Measurements from ENCODE around the gene CELF2.

The CELF2 gene

GRCh38 chr10:11131112-11131639, 113.5 kb downstream of the CELF2 start:
- DNase-seq (ENCODE audit: low read depth in 3 of 3): no peak

DNA sequence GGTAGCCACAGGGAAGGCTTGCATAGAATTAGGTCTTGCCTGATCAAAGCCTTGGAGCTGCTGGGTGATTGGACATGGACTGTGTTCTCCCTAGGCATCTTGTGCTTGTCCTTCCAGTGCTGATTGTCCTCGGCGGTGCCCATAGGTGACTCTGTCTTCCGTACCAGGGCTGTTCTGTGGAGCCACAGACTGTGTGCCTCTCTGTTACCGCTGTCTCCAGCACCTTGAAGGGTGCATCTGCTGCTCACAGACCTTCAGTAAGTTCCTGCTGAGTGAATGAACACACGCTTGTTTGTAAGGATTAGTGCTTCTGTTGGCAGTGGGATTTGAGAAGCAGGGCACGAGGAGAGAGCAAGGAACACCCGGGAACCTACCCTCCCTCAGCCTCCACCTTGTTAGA, 116.7 kb downstream of the CELF2 start:
- no peak for DNase-seq (ENCODE audit: low read depth in 3 of 3)

DNA sequence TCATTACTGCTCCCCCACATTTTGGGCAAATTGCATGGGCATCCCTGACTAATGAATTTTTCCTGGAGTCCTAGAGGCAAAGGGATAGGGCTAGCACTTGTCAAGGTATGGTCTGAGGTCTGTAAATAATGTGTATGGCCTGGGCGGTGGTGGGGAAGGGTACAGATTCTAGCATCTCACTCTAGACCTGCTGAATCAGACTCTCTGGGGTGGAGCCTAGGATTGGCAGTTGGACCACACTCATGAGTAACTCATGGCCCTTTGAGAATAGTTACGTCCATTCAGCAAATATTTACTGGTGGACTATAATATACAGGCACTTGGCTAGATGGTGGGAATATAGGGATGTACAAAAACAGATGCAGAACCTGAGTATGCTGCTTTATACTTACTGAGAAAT, 118.0 kb downstream of the CELF2 start:
- DNase-seq (ENCODE audit: low read depth in 3 of 3): no peak

- DNase-seq (ENCODE audit: low read depth in 3 of 3): no peak
These were observed 120.8 kb downstream of the CELF2 start for GRCh38 chr10:11138314-11139033.

GRCh38 chr10:11140963-11141362, 123.3 kb downstream of the CELF2 start:
- DNase-seq (ENCODE audit: low read depth in 3 of 3): no peak

DNA sequence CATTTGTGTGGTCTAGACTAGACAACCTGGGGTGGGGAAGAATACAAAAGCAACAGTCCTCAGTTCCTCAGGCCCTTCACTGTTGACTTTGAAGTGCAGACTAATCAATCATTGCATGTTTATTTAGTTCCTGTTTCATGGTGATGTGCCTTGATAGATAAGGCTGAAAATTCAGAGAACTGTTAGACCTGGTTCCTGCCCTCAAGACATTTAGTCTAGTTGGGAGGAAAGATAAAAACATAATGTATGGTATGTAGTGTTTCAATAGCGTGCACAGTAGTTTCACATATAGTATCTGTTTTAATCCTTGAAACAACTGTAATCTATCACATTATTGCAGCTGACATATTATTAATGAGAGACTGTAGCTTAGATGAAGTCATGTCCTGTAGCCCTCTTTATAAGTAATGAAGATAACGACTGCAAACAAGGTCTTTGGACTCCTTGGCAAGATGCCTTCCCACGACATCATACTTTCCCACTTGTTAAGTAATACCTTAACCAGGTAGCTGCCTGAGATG, 124.0 kb downstream of the CELF2 start:
- no peak for DNase-seq (ENCODE audit: low read depth in 3 of 3)

GRCh38 chr10:11142777-11143176, 125.1 kb downstream of the CELF2 start:
- DNase-seq (ENCODE audit: low read depth in 3 of 3): no peak

- DNase-seq (ENCODE audit: low read depth in 3 of 3): no peak
These were observed 125.6 kb downstream of the CELF2 start for GRCh38 chr10:11143242-11143641.

DNA sequence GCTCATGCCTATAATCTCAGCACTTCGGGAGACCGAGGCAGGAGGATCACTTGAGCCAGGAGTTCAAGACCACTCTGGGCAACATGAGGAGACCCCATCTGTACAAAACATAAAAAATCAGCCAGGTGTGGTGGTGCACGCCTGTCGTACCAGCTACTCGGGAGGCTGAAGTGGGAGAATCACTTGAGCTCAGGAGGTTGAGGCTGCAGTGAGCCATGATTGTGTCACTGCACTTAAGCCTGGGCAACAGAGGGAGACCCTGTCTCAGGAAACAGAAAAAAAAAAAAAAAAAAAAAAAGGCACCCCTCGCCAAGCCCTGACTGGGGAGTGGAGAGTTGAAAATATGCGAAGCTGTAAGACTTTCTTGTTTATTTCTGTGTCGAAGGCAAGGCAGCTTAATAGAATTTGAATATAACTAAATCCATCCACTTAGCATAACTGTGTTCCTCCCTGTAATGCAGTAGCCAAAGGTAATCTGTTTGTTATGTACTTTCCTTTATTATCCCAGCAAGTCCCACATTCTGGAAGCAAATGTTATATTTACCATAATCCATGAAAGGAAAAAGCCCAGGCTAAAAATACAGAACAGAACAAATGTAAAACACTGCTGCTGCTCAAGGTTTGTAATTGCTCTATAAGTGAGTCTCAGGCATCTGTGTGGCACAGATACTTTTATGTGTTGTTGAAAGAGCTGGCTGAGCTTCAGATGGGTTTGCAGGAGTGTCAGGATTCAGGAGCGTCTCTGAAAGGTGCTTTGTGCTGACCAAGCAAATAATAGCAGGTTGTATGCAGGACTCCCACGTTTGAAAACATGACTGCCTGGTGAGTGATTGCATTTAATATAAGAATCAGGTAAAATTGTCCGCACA, 127.2 kb downstream of the CELF2 start:
- no peak for DNase-seq (ENCODE audit: low read depth in 3 of 3)

- DNase-seq (ENCODE audit: low read depth in 3 of 3): no peak
These were observed 127.8 kb downstream of the CELF2 start for GRCh38 chr10:11145495-11145855.

DNA sequence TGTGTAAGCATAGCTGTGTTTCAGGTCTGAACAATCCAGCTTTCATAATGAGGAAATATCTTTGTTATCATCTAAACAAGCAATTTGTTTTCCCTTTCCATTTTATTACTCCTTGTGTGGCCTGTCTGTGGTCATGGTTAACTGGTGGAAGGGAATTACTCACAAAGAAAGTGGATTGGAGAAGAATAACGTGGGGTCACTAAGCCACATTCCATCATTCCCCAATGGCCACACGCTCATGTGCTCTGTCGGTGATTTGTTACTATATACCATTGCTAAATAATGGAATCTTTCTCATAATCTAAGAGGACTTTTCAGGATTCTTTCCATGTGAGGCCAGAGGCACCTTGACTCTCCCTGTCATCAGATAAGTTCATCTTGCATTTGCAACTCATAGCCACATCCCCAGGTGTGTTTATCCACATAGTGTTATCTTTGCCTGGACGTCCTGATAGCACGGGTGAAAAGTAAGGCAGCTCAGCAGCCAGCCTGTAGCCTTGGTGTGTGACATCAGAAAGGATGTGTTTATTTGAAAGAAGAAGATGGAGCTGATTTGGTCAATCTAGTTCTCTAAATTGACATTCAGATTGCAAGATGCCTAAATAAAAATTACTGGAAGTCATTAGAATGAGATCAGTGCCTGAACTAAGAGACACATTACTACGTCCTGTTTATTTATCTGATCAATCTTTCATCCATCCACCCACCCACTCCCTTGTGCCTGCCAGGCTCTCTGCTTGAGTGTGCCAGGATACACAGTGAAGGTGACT, 128.9 kb downstream of the CELF2 start:
- no peak for DNase-seq (ENCODE audit: low read depth in 3 of 3)

GRCh38 chr10:11147722-11148121, 130.1 kb downstream of the CELF2 start:
- DNase-seq (ENCODE audit: low read depth in 3 of 3): no peak

- no peak for DNase-seq (ENCODE audit: low read depth in 3 of 3)
These were observed 130.7 kb downstream of the CELF2 start for GRCh38 chr10:11148142-11149028.

GRCh38 chr10:11149807-11150141, 132.1 kb downstream of the CELF2 start:
- DNase-seq (ENCODE audit: low read depth in 3 of 3): no peak

DNA sequence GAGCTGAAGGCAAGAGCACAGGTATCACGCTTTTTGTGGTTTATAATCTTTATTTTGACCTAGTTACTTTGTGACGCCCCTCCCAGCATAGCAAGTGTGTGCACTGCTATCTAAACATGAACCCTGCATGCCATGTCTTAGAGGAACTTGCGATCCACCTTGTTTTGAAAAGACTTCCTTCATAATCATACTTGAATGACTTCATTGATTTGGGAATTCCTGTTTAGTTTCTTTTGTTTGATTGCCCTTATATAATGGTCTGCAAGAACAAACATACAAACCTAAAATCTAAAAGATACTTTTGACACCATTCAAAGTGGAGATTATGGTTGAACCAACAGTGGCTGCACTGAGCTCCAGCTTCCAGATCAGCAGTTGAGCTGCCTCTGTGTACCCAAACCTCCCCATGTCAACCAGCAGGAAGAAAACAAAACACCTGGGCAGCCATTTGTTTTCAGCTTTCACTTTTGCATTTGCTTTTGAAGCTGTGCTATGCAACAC, 132.6 kb downstream of the CELF2 start:
- DNase-seq (ENCODE audit: low read depth in 3 of 3): no peak

- no peak for DNase-seq (ENCODE audit: low read depth in 3 of 3)
These were observed 133.3 kb downstream of the CELF2 start for GRCh38 chr10:11150879-11151415.

DNA sequence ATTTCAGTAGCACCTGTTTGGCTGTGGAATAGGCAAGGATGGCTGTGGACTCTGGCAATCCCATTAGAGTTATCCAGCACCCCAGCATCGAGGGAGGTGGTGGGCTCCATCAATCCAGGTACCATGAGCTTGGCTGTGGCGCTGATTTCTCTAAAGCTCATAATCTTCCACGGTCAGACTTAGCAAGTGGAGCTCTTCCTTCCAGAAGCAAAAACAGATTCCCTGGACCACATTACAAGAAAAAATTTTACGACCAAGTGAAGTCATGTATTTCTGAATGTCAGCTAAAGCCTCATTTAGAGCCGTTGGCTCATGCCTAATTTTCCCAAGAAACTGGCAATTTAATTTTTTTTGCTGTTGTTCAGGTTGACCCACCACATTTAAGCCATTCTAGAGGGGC, 135.1 kb downstream of the CELF2 start:
- no peak for DNase-seq (ENCODE audit: low read depth in 3 of 3)

- no peak for DNase-seq (ENCODE audit: low read depth in 3 of 3)
These were observed 135.6 kb downstream of the CELF2 start for GRCh38 chr10:11153245-11153644.

DNA sequence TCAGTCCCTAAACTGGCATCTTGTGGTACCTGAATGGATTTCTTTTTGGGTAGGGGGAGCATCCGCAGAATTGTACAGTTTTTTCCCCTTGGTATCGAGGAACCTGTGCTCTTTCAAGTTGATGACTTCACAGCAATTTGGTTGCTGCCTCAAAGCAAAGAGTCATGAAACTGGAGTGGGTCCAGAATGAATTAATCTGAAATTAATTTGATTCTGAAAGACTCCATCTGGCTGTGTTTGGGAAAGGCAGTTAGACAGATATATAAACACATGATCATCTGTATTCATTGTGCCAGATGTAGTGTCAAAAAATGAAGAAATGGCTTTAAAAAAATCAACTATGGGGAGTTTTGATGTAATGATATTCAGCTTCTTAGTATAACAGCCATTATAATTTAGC, 136.1 kb downstream of the CELF2 start:
- no peak for DNase-seq (ENCODE audit: low read depth in 3 of 3)

- DNase-seq (ENCODE audit: low read depth in 3 of 3): no peak
These were observed 136.7 kb downstream of the CELF2 start for GRCh38 chr10:11154333-11154732.

Data from stimulated activated CD4-positive, alpha-beta T cell treated with anti-CD3 and anti-CD28 coated beads, TNF-alpha, amount 100 ng/mL, for 48 hours (primary cell).